Posterior cingulate gyrus (tissue), 11 donors: ENCODE measurements around the gene APOD.

ENCODE experiments used
- DNase-seq, 10 donors: peaks; one replicate each; pipeline versions ENCODE4 v3.0.0 to v3.0.0-alpha.2; 2020 to 2021; ENCODE audit warnings: mixed read lengths in 3 of 10
- intact Hi-C: fragments of 100-400 bp; cut with DNase I; formaldehyde crosslinking; loops from one replicate; pipeline ENCODE4 v1.15.1; 2023

The APOD gene

DNA sequence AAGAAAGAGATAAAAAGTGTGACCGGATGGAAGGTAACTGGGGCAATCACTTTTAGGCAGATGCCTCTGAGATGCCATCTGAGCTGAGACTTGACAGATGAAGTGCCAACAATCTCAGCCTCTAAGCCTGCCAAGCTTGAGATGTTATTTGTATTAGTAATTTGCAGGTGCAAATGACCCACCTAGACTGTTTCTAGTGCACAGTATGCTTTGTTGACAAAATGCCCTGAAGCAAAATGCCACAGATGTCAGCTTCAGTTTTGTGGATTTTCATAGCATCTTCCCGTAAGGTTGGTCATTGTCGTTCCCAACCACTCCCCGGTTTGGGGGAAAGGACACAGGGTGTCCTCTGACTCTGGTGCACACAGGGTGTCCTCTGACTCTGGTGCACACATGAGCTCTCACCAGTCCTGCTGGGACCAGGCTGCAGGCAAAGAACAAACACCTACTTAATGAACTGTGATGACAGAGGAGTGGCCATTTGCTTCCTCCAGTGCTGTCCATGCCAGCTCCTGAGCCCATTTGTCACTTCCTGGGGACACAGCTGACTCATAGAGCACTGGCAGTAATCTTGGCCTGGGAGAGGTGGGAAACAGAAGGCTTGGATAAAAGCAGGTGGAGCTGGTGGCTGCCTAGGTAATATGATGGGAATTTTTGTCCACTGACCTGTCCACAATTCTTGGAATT is 23.9 kb downstream of the APOD start:
- no peak for DNase-seq
- intact Hi-C loops = no loop called here

DNA sequence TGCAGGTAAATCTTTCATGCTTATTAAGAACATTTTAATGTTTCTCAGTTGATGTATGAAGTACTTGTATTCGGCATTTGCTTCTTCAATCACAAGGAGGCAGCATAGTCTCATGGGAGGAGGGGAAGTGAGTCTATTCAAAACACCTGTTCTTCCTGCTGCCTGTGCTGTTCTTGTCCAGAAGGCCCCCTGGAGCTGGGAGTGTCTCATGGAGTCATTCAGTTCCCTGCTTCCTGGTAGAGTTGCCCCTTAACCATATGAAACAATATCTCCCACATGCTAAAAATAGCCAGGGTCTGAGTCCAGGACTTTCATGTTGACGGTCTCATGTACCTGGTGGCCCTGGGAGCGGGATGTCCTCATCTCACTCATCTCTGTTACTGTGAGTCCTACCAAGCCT is 25.1 kb downstream of the APOD start:
- intact Hi-C loops = no loop called here
- DNase-seq = no peak

DNA sequence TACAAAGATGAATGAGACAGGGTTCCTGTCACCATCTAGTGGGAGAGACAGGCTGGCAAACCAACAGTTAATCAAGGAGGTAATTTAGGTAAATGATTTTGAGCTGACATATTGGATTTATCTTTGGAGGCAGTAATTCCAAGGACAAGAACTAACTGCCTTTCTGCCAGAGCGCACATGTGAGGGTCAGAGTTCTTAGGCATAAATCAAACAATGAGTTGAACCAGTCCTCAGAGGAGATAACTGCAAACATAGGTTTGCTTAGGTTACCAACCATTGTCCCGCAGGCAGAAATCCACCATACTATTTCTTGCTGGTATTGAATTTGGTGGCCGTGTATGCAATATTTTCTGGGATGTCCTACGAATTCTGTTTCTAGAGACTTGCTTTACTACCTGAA is 26.4 kb downstream of the APOD start:
- no peak for DNase-seq
- intact Hi-C loops = no loop called here

GRCh38 chr3:195556390-195556789 is 27.4 kb downstream of the APOD start:
- peak in 5 of 10 donors; percentile 45 to 93 (median 50) for DNase-seq

GRCh38 chr3:195555110-195555509 is 28.6 kb downstream of the APOD start:
- DNase-seq = no peak
- intact Hi-C loops = no loop called here

More at GRCh38 chr3:195556390-195556789, 27.4 kb downstream of the APOD start:
- intact Hi-C loops = no loop called here

DNA sequence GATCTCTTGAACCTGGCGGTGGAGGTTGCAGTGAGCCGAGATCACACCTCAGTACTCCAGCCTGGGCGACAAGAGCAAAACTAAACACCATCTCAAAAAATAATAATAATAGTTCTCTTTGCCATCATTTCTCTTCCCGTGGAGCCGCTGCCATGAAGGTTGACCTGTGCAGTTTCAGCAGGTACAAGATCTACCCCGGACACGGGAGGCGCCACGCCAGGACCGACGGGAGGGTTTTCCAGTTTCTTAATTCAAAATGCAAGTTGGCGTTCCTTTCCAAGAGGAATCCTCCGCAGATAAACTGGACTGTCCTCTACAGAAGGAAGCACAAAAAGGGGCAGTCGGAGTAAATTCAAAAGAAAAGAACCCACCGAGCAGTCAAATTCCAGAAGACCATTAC is 29.3 kb downstream of the APOD start:
- DNase-seq = peak in 1 of 10 donors; percentile 72
- intact Hi-C loops = no loop called here

DNA sequence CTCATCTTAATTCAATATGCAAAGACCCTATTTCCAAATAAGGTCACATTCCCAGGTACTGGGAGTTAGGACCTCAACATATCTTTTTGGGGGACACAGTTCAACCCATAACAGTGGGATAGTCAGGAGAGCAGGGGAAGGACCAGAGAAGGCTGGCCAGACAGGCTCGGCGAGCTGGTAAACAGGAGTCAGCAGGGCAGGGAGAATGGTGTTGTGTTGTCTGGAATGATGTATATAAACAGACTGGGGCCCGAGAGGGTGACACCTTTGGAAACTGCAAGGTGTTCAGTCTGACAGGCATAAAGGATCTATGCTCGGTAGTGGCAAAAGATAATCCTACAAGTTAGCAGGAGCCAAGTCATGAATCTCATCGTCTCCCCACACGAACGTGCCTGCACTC is 30.5 kb downstream of the APOD start:
- intact Hi-C loops = no loop called here
- no peak for DNase-seq

DNA sequence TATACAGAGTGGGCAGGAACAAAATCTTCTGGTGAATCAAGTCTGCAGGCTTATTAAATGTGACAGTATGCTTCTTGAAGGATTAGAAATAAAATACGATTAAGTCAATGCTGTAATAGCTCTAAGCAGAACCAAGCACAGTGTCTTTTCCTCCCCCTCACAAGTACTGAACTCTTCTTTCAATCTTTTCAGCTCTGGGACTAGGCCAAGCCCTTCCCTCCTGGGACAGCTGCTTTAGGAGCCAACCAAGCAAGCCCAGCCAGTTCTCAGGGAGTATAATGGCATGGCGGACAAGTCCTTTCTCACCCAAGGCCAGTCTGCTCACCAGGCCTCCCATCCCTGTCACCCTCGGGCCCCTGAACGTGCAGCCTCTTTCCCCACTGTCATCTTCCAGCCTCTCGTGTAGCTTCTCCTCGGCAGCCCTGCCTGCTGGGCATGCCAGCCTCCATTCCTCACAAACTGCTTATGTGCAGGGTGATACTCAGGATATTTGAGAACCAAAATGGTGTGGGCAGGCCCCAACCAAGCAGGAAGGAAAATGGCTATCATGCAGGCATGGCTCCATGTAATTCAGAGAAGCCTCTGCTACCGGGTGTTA is 32.3 kb downstream of the APOD start:
- DNase-seq = no peak
- intact Hi-C loops = no loop called here

DNA sequence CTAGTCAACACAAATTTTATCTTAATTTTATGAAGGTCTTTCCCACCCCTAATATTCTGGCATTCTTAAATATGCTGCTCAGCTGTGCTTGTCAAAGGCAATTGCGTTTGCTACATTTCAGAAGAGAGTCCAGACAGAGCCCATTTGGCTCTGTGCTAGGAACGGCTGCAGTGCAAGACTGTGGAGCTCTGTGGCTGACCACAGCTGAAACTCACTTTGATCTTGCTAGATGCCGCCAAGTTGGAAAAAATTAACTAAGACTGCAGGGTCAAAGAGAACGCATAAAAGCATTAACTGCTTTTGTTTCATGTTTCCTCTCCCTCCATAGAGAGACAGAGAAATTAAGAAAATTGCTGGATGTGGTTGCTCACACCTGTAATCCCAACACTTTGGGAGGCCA is 33.0 kb downstream of the APOD start:
- intact Hi-C loops = no loop called here
- DNase-seq = no peak

- intact Hi-C loops = no loop called here
- DNase-seq = peak in 1 of 10 donors; percentile 71
These were observed 33.7 kb downstream of the APOD start for GRCh38 chr3:195549931-195550519.

DNA sequence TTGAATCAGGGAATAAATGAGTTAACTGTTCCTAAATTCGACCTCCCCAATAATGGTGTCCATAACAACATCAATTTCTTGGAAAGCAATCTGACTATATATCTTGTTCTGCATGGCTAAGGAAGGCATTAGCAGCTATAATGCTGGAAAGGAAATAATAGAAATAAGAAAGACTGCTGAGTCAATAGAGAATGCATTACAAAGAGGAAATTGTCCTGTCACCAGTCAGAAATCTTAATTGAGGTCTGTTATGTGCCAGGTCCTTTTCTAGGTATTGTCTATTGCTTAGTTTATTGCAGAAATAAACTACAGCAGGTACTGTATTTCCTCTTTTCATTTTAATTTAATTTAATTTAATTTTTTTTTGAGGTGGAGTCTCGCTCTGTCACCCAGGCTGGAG is 34.8 kb downstream of the APOD start:
- no peak for DNase-seq
- intact Hi-C loops = no loop called here

- intact Hi-C loops = no loop called here
- DNase-seq = no peak
These were observed 35.2 kb downstream of the APOD start for GRCh38 chr3:195548501-195548900.

- DNase-seq = no peak
- intact Hi-C loops = no loop called here
These were observed 35.7 kb downstream of the APOD start for GRCh38 chr3:195548006-195548405.

DNA sequence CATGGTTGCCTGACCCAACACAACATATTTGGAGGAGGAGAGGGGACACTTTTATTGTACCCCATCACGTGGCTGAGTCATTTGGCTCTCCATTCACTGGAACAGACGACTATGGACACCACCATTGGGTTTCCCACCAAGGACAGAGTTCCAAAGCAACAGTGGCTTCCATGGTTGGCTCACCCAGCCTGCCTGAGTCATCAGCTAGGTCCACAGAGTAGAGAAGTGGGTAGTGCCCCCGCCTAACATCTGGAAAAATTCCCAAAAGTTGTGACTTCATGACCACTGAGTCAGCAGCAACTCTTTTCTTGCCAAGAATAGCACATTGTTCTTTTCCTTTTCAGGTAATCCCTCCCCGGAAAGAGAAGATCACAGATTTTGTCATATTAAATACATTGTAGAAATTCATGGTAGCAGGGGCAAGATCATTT is 37.6 kb downstream of the APOD start:
- no peak for DNase-seq
- intact Hi-C loops = no loop called here

DNA sequence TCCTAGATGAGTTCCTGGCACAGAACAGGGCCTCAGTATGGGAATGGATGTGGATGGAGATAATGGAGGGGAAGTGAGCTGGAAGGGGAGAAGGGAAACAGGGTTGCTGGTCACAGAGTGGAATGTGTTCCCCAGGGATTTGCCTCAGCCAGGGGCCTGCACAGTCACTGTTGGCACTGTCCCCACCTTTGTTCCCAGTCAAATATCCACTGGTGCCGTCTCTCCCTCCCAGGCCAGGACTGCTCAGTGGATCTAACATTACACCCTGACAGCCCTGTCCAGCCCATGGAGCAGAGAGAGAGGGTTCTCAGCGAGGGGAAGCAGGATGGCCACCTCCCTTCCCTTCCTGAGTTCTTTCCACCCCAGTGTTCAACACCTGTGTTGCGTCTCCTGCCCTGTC is 39.1 kb downstream of the APOD start:
- intact Hi-C loops = loop anchor here (5.0 kb wide), 1 partner anchor 102 kb away; the partner anchor contains the start of gene ACAP2
- no peak for DNase-seq

GRCh38 chr3:195544230-195544536 is 39.6 kb downstream of the APOD start:
- DNase-seq = no peak
- intact Hi-C loops = loop anchor here (5.0 kb wide), 1 partner anchor 102 kb away; the partner anchor contains the start of gene ACAP2

- peak in 5 of 10 donors; percentile 14 to 90 (median 20) for DNase-seq
- intact Hi-C loops = loop anchor here (5.0 kb wide), 1 partner anchor 101 kb away; the partner anchor contains the start of gene ACAP2
These were observed 40.1 kb downstream of the APOD start for GRCh38 chr3:195543500-195544229.

DNA sequence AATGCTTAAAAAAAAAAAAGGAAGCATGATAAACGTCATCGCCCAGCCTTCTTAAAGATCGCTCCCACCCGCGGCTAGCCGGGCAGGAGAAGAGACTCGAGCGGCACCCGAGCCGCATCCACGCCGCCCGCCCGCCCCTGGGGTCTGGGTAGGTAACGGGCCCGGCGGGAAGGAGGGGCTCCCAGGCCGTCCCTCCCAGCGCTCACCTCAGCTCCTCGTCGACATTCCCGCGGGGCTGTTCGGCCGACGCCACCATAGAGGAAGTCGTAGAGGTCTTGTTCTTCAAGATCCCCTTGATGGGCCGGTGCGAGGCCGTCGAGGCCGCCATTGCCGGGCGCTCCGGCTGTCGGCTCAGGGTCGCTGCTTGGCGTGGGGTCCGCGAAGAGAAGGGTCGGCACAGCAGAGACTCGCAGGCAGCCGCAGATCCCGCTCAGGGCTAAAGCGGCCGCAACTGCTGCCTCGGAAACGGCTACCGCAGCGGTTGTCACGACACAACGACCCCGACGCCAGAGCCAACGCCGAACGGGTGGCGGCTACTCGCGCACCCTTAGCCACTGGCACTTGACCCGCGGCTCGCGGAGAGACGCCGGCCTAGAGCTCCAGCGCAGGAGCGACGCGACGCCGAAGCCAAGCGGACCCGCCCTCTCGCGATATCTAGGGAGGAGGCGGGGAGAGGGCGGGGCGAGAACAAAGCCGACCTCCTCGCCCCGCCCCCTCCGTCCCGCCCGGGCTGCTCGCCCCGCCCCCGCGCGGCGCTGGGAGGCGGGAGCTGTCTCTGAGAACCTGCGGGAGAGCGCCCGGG is 40.8 kb downstream of the APOD start, which contains the start of gene PPP1R2:
Gene PPP1R2 (minus strand): TSS at position 628 of the 802 bp plus-strand sequence. CDS start 300 bp downstream, at position 328.
- intact Hi-C loops = loop anchor here (5.0 kb wide), 1 partner anchor 101 kb away; the partner anchor contains the start of gene ACAP2
- DNase-seq = peak; percentile 85 to 99 (median 92)

- intact Hi-C loops = loop anchor here (5.0 kb wide), 1 partner anchor 100 kb away; the partner anchor contains the start of gene ACAP2
- DNase-seq = no peak
These were observed 41.4 kb downstream of the APOD start for GRCh38 chr3:195542316-195542697.

- intact Hi-C loops = loop anchor here (5.0 kb wide), 1 partner anchor 98 kb away; the partner anchor contains the start of gene ACAP2
- DNase-seq = no peak
These were observed 43.2 kb downstream of the APOD start for GRCh38 chr3:195540511-195540910.
